MM.1S (cell line): ENCODE results near the gene BCAP29.

ENCODE experiments used
- EZH2 ChIP-seq: fragments of 300-600 bp; sonication (generic); optimal IDR thresholded peaks from 2 replicates; pipeline ENCODE3; 2017; ENCODE audit warnings: low read depth, mild to moderate bottlenecking, antibody characterized with exemption, low read length, mixed read lengths
- EZH2phosphoT487 ChIP-seq: fragments of 300-600 bp; sonication (generic); IDR thresholded peaks from 2 replicates; pipeline ENCODE4 v1.6.1; 2018; ENCODE audit warnings: antibody characterized with exemption, low read length
- TF ChIP-seq, protein P1 (sequence below): fragments of 300-600 bp; sonication (generic); IDR thresholded peaks from 2 replicates; pipeline ENCODE4 v1.5.1; 2016; ENCODE audit warnings: antibody characterized with exemption, low read length, mixed read lengths

DNA sequence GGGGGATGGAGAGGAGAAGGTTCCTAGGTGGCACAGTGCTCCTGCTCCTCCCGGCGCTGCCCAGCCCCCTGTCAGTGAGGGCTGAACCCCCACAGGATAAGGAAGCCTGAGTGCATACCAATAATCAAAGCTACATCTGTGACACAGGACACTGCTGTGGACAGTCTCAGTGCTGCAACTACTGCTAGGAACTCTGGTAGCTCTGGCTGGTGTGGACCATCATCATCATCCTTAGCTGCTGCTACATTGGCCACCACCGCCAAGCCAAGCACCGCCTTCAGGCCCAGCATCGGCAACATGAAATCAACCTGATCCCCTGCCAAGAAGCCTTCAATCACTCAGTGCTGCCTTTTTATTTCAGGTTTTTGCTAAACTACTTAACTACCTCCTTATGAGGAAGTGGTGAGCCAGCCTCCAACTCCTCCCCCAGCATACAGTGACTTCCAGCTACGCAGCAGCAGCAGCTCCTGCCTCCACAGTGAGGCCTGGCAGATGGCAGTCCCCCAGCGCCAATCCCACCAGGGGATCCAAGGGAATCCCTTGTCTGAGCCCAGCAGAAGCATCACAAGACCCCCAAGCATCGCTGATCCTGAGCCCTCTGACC, 48.5 kb downstream of the BCAP29 start:
- TF ChIP-seq EZH2 (no peak), EZH2phosphoT487 (no peak)
- TF ChIP-seq, protein P1, sequence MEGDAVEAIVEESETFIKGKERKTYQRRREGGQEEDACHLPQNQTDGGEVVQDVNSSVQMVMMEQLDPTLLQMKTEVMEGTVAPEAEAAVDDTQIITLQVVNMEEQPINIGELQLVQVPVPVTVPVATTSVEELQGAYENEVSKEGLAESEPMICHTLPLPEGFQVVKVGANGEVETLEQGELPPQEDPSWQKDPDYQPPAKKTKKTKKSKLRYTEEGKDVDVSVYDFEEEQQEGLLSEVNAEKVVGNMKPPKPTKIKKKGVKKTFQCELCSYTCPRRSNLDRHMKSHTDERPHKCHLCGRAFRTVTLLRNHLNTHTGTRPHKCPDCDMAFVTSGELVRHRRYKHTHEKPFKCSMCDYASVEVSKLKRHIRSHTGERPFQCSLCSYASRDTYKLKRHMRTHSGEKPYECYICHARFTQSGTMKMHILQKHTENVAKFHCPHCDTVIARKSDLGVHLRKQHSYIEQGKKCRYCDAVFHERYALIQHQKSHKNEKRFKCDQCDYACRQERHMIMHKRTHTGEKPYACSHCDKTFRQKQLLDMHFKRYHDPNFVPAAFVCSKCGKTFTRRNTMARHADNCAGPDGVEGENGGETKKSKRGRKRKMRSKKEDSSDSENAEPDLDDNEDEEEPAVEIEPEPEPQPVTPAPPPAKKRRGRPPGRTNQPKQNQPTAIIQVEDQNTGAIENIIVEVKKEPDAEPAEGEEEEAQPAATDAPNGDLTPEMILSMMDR: no peak
